HG02852 (cell line): ENCODE results near the gene RAD51B.

ENCODE experiments used
- ATAC-seq: cut with Tn5 transposase; IDR thresholded peaks from one replicate; pipeline ENCODE4 v1.9.1; 2021; ENCODE audit warnings: mild to moderate bottlenecking, moderate library complexity; ENCODE audit not compliant: unreplicated experiment

RAD51B gene

DNA sequence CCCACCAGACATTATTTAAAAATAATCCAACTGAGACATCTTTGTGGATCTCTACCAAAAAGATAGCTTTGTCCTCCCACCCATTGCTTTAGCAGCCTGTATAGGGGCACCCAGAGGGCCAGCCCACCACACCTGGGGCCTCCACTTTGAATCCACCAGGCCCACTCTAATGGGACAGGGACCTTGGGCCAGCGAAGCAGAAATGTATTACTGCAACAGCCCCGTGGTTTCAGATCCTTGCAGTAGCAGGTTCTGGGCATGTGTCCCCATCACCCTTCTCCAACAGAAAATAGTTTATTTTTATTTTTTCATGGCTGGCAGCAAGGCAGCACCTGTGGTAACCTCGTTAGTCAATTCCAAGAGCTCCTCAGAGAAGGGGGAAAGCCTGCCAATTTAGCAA is 754.9 kb downstream of the RAD51B start:
- no peak for ATAC-seq

DNA sequence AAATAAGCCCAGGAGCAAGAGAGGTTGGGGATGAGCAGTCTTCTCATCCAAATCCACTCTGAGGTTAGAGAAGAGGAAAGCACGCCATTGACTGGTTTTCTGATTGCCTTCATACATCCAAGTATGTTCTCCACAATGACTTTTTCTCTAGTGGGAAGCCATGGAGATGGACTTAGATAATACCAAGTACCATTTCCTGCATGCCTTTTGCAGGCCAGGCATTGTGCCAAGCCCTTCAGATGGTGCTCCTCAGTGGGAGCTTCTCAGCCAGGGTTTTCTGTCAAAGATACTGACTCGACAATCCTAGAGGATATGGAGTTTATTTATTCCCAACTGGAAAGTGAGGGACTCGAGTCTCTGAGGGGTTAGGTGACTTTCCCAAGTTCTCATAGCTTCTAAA is 755.3 kb downstream of the RAD51B start:
- ATAC-seq: no peak

DNA sequence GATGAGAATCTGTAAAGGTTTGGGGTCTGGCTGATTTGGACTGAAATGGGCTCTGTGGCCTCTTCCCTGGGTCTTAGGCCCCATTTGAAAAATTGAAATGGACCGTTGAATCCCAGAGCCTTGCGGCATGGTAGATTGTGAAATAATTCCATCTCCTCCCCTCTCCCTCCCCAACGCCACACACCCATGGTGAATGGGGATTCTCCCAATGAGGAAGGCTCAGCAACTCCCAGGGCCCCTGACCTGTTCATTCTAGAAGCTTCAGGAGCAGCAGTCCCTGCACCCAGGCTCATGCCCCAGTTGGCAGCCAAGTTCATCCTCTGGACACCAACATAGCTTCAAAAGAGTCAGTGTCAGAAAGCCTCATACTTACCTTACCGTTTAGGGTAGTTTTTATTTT is 755.8 kb downstream of the RAD51B start:
- ATAC-seq: no peak

DNA sequence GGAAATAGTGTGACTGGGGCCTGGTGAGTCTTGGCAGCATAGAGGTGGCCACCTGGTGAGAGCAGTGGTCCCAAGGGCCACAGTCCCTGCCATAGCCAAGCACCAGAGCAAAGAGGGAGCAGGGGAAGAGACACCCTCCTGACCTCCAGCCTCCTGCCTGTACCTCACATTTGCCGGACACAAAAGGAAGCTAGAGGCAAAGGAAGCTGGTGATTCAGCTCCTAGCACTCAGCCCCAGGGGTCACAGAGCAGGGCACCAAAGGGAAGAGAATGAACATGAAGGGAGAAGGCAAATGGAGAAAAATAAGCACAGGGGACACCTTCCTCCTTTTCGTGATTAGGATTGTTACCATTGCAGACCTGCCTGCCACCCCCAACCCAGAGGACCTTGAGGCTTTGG is 756.5 kb downstream of the RAD51B start:
- ATAC-seq: no peak

DNA sequence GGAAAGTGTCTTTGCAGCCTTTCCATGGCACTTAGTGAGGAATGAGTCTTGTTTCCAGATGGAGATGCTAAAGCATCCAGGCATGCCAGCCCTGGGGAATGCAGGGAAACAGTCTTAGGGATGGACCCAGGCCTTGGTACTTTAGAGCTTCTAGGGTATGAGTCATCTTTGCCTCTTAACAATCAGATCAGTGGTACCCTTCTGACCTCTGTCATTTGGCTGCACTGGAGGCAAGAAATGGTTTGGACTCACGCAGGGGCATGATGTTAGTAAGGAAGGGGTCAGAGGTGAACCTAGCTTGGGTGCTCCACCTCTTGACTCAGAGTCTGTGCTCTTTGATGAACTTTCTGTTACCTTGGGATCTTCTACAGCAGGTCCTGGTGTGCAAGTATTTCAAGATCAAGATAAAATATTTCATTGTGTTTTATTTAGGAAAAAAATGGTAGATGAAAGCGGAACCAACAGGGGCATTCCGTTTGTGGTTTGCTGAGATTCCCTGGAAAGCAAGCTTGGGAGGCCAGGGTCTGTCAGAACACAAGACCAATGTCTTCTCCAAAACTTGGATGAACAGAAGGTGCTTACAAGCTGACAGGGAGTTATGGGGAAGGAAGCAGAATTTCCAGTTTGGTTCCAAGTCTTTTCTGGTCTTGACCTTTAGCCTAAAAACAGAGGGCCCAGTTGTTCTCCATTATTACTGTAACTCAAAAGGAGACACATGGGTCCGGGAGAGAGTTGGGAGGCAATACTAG is 757.1 kb downstream of the RAD51B start:
- ATAC-seq: no peak

DNA sequence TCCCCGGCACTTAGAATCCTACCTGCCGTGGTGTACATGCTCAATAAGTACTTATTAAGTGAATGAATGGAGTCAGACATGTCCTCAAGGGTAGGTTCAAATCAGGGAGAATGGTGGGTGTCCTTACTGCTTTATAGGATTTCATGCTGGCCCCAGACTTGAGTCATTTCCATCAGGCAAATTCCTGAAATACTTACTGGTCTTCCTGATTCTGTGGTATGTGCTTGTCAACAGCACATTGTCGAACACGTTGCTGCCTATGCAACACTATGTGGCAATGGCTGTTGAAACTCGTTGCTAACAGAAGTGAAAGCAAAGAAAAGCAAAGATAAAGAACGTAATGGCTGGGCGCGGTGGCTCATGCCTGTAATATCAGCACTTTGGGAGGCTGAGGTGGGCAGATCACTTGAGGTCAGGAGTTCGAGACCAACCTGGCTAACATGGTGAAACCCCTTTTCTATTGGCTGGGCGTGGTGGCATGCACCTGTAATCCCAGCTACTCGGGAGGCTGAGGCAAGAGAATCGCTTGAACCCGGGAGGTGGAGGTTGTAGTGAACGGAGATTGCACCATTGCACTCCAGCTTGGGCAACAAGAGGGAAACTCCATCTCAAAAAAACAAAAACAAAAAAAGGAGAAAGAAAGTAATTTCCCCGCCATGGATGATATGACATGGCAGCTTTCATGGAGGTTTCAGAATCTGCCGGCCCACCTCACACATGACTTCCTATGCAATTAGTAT is 758.4 kb downstream of the RAD51B start:
- no peak for ATAC-seq

DNA sequence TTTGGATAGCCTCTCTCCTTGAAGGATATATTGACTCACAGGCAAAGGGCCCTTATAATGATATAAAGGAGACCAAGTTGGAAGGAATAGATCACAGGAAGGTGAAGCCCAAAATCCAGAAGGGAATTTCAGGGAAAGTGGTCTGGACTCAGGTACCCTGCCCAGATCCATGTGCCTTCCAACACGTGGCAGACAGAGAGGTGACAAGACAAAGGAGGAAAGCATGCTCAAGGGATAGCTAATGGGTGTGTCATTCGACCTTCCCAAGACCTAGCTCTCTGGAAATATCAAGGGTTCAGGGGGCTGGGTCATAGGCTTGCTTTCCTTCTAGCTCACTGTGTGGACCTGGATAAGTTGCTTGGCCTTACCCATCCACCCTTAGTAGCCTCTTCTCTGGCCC is 759.0 kb downstream of the RAD51B start:
- no peak for ATAC-seq

DNA sequence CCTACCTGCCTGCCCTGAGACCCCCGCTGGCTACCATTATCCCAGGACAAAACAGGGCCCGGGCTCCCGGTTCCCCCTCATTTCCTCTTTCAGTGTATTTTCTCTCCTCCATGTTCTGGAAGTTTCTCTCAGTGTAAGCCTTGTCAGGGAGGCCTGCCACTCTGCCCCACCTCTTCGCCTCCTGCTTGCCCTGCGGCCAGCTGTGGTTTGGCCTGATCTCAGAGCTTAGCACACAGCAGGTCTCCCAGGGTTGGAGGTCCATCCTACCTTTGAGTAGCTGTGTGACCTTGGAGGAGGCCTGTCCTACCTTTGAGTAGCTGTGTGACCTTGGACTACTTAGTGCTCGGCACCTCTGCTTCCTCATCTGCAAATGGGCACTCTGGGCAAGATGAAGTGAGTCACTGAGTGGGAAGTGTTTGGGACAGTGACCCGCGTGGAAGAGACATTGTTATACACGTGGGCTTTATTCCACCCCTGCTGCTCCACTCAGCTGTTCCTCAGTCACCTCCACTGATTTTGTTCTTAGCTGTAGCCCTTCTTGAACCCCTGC is 760.6 kb downstream of the RAD51B start:
- ATAC-seq: no peak

DNA sequence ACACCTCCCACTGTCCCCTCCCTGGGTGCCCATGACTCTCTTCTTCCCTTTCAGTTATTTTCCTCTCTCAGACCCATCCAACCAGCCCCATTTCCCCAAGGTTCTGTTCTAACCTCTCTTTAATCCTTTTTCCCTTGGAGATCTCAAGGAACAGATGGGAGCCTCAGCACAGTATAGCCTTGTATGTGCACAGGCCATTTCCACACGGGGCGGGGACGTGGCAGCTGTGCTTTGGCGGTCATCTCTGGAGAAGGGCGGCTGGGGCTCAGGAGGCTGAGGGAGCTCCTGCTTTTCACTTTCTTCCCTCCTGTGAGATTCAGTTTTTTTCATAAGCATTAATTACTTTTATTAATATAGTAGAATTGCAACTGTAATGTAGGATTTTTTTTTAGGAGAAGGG is 761.1 kb downstream of the RAD51B start:
- no peak for ATAC-seq

DNA sequence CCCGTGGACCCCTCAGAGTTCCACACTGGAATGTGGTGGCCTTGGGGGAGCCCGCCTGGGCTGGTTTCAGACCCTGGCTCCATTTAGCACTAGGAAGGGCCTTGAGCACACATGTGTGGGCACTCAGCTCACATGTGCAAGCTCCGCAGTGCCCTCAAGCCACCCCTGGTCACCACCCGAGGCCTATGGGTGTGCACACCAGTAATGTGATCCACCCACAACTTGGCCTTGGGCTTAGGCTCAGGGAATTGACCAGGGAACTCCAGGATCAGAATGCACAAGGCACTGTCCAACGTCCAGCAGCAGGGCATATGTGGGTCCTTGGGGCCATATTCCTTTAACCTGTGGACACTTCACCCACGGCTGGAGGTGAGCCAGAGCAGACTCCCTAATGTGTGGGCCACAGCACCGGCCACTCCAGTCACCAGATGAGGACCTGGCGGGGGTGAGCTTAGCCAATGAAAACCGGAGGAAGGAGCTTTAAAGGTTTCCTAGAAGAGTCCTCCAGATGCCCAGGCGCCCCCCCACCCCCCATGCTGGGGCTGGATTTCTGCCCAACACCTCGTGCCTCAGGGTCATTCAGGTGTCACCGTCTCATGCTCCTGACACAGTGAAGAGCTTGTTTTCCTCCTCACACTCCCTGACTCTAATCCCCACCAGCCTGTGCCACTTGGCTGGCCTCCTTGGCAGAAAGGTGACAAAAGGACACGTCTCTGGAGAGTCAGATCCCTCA is 764.1 kb downstream of the RAD51B start:
- ATAC-seq: no peak

DNA sequence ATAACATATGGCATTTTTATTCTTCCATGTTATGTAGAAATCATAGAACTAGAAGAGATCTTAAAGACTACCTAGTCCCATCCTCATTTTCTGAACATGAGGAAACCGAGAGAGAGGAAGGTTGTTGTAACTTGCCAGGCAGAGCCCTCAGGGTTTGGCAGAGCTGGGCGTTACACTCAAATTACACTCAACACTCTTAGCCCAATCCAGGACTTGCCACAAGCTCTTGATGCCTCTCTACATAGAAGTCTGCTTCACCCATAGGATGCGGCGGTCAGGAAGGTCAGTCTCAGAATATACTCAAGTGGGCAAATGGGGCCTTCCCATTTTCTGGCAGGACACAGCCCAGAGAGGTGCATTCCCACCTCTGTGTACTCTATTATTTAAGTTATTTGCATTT is 765.2 kb downstream of the RAD51B start:
- ATAC-seq: no peak

DNA sequence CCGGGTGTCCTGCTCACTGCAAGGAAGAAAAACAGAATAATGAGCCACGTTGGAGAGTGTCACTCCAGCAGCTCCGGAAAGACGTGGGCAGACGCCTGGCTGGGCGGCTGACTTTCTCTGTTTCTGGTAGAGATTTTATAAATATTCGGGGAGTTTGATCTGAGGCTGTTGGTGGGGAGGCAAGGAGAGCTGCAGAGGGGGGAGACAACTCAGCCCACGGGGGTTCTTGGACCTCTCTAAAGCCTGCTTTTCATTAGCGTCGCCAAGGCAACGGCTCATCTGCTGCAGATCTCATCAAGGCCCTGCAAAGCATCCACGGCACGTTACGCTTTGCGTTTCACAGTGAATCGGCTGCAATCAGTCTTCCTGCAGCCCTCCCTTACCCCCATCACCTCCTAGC is 766.1 kb downstream of the RAD51B start:
- ATAC-seq: no peak

DNA sequence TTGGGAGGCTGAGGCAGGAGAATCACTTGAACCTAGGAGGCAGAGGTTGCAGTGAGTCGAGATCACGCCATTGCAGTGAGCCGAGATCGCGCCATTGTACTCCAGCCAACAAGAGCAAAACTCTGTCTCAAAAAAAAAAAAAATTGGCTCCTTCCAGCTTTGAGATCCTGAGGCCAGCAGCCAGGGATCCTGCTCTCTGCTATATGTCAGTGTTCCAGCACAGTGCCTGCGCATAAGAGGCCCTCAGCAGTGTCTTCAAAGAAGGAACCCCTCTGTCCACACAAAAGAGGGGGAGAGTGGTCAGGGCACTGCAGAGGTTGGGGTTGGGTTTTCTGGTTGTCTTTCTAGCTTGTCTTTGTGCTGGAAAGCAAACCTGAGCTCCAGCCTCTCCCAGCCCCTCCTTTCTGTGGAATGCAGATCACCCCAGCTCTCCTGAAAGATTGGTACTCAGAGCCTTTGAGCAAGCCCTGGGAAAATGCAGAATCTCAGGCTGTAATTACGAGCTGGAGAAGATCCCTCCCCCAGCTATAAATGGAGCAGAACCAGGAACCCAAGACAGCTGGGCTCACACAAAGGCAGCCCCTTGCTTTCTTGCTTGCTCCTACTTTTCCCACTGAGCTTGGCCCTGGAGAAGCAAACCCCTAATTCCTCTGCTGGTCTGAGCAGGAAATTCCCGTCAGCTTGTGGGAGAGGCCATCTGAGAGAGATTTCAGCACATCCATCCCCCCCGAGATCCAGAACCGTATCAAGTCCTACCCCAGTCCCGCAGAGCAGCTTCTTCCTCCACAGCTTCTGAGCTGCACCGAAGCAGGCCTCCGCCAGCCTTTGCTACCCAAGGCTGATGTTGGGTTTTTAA is 767.5 kb downstream of the RAD51B start:
- ATAC-seq: no peak

DNA sequence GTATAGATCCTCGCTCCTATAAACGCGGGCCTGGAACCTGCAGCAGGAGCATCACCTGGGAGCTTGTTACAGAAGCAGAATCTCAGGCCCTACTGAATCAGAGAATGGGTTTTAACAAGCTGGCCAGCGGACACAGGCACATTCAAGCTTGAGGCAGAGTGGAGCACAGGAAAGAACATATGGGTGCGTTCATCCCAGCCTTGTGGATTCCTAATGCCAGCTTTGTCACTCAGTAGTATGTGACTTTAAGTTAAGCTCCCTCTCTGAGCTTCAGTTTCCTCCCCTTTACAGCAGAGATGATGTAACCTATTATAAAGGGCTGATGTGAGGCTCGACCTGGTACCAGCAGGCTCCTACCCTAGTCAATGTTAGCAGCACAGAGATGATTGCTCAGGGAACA is 768.4 kb downstream of the RAD51B start:
- ATAC-seq: no peak

DNA sequence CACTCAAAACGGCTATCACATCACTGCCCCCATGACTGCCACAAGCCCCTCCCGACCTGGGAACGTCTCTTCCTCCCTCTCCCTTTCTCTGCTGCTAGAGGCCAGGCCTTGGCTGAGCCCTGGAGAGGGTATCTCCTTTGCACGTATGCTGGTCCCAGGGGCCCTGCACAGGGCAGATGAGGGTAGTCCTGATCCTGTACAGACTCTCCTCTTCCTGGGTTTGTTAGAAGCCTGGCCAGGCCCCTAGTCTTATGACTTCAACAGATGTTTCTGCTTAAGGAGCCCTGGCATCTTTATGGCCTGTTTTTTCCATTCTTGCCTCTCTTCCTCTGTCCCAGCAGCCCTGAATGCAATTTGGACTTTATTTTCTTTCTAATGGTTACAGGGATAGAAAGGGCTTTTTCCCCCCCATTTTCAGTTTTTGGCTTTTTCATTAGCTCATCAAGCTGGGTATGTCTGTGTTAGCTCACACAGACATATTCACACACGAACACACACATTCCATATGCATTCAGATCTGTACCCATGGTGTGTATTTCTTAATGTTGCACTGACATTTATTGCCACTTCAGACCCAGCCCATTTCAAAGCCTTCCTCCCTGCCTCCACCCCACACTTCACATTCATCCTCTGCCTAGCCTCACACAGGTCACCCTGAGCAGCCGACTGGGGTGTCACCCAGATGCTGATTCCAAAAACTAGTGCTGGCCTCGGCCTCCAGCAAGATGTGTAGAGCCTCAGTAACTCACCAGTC is 770.0 kb downstream of the RAD51B start:
- ATAC-seq: no peak

DNA sequence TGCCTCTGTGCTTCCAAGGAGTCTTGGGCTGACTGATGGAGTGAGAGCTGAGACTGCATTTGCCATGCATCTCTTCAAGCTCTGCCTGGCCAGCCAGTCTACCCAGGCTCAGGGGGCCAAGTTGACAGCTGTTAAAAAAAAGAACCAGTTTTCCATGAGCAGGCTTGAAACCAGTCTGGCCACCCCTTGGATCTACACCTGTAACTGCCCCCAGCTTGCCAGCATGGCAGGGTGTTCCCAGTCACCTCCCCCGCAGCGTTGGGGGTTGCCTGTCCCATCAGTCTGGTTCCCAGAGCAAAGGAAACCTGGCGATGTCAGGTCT is 770.6 kb downstream of the RAD51B start:
- ATAC-seq: no peak

DNA sequence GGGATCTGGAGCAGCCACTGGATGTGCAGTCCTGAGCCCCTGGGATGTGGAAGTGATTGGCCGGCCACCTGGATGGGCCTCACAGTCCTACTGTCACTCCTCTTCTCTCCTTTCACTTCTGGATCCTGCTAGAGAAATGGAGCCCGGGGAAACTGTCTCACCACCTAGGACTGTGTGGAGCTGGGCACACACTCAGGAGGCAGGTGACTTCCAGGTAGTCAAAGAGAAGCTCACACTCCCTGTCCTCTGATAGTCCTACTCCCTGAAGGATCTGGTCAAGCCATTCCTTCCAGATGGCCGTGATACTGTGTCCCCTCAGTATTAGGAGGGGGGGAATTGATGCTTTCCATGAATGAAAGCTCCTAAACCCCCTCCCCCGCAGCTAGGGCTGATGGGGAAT is 772.2 kb downstream of the RAD51B start:
- ATAC-seq: no peak

DNA sequence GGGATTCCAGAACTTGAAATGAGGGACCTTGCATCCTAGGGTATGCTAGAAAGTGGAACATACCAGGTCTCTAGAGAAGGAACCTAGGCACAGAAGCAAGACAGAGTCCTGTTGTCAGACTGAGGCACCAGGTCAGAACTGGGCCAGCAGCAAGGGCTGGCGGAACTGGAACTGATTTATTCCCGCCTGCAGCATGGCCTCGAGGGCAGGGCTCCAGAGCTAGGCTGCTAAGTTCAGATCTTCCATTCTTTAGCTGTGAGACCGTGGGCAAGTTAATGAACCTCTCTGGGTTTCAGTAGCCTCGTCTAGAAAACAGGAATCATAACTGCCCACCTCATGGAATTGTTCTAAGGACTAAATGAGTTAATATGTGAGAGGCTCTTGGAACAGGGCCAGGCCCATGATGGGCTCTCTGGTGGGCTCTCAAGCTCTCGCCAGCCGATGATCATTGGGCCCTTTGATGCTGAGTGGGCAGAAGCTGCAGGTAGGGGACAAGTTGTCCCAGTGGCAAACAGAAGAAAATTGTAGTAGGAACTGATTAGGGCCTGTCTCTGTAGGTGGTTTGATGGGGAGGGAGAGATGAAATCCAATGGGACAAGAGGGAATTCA is 773.5 kb downstream of the RAD51B start:
- ATAC-seq: no peak

DNA sequence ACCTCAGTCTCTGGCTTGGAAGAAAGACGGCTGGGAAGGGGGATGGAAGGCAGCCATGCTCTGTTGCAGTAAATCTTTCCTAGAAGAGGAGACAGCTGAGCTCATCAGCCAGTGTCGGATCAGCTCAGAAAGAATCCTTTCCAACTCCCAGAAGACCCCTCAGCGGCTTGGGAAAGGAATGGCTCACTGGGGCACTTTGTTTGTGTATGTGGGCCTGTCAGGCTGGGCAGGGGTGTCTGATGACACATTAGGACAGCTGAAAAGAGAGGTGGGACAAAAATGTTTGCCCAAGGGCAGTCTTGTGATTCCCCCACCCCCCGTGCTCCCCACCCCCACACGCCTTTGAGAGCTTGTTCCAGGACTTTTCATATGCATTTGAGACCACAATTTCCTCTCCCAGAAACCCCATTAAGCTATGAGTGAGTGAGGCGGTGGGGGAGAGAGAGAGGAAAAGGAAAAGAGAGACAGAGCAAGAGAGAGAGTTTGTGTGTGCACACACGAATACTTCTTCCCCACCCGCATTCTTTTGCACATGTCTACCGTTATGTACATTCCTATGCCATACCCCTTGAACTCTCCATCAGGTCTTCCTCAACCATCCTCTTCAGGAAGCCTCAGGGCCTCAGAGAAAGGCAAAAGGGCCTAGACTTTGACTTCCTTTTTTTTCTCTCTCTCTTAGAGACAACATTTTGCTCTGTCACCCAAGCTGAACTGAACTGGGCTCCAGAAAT is 774.4 kb downstream of the RAD51B start:
- ATAC-seq: no peak
